ENCODE measurements around the gene RBM8A.
"Not testable (repeated sequence)": the region's sequence is repeated elsewhere in the genome, so short reads cannot be mapped to it uniquely, and the experiment has no call there.

DNA sequence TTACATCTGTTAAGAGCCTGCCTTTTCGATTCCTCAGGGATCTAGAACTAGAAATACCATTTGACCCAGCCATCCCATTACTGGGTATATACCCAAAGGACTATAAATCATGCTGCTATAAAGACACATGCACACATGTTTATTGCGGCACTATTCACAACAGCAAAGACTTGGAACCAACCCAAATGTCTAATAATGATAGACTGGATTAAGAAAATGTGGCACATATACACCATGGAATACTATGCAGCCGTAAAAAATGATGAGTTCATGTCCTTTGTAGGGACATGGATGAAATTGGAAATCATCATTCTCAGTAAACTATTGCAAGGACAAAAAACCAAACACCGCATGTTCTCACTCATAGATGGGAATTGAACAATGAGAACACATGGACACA is 7.0 kb downstream of the RBM8A start:
- not testable (repeated sequence) for TF ChIP-seq POLR2A (IDR thresholded peaks at IDR 0.05)
- TF ChIP-seq, protein P1, sequence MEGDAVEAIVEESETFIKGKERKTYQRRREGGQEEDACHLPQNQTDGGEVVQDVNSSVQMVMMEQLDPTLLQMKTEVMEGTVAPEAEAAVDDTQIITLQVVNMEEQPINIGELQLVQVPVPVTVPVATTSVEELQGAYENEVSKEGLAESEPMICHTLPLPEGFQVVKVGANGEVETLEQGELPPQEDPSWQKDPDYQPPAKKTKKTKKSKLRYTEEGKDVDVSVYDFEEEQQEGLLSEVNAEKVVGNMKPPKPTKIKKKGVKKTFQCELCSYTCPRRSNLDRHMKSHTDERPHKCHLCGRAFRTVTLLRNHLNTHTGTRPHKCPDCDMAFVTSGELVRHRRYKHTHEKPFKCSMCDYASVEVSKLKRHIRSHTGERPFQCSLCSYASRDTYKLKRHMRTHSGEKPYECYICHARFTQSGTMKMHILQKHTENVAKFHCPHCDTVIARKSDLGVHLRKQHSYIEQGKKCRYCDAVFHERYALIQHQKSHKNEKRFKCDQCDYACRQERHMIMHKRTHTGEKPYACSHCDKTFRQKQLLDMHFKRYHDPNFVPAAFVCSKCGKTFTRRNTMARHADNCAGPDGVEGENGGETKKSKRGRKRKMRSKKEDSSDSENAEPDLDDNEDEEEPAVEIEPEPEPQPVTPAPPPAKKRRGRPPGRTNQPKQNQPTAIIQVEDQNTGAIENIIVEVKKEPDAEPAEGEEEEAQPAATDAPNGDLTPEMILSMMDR (IDR thresholded peaks at IDR 0.05), result not testable (repeated sequence)
